ENCODE data around the gene TULP4.
"Not testable (repeated sequence)": the region's sequence is repeated elsewhere in the genome, so short reads cannot be mapped to it uniquely, and the experiment has no call there.

TULP4 gene
- 80.0 to 111 (median 85.9) reads per million in 4 donors for total RNA-seq

- no peak for DNase-seq
Observed at GRCh38 chr6:158312165-158312564, at the start of gene TULP4. TULP4 (plus strand) TSS chr6:158312465; CDS start chr6:158314017, 1,552 bp downstream.

DNA sequence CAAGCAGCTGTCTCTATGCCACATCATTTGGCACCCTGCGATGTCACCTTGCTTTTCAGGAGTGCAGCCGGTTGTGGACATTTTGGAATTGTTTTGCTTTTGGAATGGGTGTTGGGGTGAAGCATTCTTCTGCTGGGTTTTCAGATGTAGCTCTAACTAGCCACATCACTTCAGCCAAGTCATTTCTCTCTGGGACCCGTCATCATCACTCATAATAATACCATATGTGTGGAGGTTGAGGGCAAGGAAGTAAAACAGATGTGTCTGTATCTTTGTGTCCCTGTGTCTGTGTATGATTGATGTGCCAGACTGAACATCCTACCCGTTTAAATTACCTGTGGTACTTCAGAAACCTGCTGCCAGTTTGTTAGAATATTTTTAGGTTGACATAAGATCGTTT lies 49.5 kb upstream of the TULP4 start:
- DNase-seq = peak in 1 of 5 donors; percentile 38

DNA sequence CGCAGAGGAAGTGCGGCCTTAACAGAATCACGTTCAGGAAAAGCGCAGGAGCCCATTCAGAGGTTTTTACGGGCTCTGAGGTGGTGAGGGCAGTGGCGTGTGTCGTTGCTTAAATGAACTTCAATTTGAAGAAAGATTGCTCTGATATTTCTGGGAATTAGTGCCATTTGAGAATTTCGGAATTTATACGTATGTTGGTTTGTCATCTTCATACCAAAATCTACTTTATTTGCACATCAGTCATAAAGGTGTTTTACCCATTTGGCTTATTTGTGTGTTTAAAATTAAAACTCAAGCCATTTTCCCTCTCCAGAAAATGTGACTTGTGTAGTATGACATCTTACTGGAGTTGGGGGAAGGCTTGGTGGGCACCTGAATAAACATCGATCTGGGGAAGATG lies 48.1 kb upstream of the TULP4 start:
- DNase-seq = no peak

DNA sequence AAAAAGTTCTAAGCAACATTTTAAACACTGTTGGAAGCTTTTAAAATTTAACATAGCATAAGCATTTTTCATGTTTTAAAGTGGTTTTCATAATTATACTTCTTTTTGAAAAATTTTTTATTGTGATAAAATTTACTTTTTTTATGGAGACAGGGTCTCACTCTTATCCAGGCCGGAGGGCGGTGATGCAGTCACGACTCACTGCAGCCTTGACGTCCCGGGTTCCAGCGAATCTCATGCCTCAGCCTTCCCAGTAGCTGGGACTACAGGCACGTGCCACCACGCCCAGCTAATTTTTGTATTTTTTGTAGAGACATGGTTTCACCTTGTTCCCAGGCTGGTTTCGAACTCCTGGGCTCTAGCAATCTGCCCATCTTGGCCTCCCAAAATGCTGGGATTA lies 46.1 kb upstream of the TULP4 start:
- DNase-seq = no peak

- no peak for DNase-seq
Observed at GRCh38 chr6:158268361-158269147, 43.7 kb upstream of the TULP4 start.

DNA sequence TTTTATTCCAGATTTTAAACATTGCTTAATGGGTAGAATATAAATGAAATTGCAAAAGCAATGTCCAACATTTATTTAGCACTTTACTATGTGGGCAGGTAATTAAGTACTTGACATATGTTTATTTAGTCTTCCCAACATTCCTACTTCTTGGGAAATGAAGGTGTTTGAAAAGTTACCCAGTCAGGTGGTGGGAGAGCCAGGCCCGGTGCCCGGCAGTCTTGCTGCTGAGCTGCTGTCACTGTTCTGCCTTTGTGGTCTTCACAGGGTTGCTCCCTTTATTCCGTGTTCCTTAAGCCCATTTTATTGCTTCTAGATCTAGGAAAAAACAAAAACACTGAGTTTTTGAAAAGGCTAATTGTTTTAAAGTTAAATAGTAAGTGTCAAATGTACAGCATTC lies 42.6 kb upstream of the TULP4 start:
- DNase-seq = no peak

- no peak for DNase-seq
Observed at GRCh38 chr6:158270389-158271127, 41.7 kb upstream of the TULP4 start.

- no peak for DNase-seq
Observed at GRCh38 chr6:158272324-158272723, 39.9 kb upstream of the TULP4 start.

DNA sequence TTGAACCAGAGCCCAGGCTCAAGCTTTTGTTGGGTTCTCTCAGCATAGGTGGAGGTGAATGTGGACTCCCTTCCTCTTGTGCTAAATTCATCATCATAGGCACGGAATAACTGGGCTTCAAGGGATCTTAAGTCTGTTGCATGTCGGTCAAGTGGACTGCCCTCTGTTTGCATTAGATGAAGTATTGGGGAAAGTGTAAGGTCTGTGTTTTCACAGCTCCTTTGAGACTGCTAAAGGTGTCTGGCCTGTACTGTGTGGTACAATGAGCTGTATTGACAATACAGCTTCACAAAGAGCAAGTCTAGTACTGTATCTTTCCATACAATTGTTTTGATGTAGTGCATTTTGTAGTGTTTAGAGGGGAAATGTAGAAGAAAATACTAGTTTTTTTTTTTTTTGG lies 34.3 kb upstream of the TULP4 start:
- no peak for DNase-seq

GRCh38 chr6:158279615-158280014 lies 32.6 kb upstream of the TULP4 start:
- DNase-seq = no peak

GRCh38 chr6:158283304-158283980 lies 28.8 kb upstream of the TULP4 start:
- peak in 3 of 5 donors; percentile 18 to 27 (median 25) for DNase-seq

GRCh38 chr6:158284007-158284875 lies 28.0 kb upstream of the TULP4 start:
- DNase-seq = peak in 3 of 5 donors; percentile 8 to 23 (median 10)

DNA sequence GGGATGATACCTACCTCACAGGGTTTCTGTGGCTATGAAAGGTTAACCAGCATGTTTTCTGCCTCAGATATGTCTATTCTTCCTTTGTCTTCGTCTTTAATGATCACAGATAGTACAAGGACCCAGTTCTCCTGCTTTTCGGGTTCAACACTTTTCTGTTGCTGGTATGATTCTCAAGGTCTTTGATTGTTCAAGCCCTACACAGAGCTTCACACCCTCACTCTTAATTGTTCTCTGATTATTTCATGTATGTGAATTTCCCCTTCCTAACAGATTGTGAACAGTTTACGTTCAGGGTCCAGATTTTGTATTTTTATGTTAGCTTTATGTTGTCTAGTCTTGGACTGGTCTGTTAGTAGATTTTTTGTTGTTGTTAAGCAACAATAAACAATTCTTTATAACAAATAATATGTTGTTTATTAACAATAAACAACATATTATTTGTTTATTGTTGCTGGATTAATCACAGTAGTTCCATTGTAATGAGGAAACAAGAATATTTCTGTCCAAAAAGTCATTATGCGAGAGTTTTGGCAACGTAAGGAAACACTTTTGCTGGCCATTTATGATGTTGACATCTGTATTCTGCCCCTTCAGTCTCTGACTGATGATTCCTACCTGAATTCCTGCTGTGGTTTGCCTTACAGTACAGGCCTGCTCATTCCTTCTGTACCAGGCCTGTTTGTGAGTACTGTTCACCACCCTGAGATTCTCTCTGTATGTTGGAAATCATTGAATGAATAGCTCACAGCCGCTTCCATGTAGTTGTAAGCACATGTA lies 27.2 kb upstream of the TULP4 start:
- DNase-seq = no peak

GRCh38 chr6:158285656-158286021 lies 26.6 kb upstream of the TULP4 start:
- DNase-seq = no peak

- no peak for DNase-seq
Observed at GRCh38 chr6:158286413-158286812, 25.9 kb upstream of the TULP4 start.

- DNase-seq = no peak
Observed at GRCh38 chr6:158287047-158287446, 25.2 kb upstream of the TULP4 start.

DNA sequence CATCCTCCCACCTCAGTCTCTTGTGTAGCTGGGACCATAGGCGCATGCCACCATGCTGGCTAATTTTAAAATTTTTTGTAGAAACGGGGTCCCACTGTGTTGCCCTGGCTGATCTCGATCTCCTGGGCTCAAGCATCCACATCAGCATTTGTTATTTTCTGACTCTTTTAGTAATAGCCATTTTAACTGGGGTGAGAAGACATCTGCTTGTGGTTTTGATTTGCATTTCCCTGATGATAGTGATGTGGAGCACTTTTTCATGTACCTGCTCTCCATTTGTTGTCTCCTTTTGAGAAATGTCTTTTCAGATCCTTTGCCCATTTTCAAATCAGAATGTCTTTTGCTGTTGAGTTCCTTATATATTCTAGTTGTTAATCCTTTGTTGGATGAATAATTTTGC lies 22.2 kb upstream of the TULP4 start:
- DNase-seq = peak in 1 of 5 donors; percentile 35

DNA sequence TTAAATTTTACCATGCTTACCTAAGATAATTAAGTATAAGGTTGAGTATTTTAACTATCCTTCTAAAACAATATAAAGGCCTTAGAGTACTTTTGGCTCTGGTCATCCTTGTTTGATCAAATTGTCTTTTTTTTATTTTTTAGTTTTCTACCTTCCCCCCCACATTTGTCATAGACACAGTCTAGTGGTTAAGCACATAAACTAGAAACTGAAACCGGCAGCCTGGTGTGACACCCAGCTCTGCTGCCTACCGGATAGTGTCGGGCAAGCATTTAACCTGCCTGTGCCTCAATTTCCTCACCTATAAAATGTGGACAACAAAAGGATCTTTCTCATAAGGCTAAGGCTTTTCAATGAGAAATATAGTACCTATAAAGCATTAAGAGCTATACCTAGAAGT lies 21.6 kb upstream of the TULP4 start:
- peak in 4 of 5 donors; percentile 23 to 83 (median 38) for DNase-seq

- no peak for DNase-seq
Observed at GRCh38 chr6:158292016-158292415, 20.2 kb upstream of the TULP4 start.

GRCh38 chr6:158293122-158293521 lies 19.1 kb upstream of the TULP4 start:
- DNase-seq = no peak

DNA sequence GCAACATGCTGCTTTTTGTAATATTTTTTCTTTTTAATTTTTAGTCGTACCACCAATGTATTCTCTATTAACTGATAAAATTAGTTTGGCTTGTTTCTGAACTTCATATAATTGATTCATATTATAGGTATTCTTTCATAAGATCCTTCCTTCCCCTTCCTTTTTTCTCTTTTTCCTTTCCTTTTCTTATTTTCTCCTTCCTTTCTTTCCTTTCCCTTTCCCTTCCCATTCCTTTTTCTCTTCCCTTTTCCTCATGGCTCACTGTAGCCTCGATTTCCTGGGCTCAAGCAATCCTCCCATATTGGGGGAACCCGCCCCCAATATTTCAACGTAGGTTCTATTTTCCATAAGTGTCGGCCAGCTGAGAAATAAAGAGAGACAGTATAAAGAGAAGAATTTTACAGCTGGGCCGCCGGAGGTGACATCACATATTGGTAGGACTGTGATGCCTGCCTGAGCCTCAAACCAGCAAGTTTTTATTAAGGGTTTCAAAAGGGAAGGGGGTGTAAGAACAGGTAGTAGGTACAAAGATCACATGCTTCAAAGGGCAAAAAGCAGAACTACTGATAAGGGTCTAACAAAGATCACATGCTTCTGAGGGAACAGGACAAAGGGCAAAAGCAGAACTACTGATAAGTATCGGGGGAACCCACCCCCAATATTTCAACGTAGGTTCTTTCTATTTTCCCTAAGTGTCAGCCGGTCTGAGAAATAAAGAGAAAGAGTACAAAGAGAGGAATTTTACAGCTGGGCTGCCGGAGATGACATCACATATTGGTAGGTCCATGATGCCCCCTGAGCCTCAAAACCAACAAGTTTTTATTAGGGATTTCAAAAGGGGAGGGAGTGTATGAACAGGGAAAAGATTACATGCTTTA lies 16.1 kb upstream of the TULP4 start:
- DNase-seq = not testable (repeated sequence)

Measured in T-helper 1 cell (primary cell).